ENCODE measurements around the gene WNT9A.

WNT9A gene

GRCh38 chr1:227941509-227942020, 6.2 kb downstream of the WNT9A start:
- no peak for TF ChIP-seq CTCF (IDR thresholded peaks at IDR 0.05; ENCODE audit: low read depth, low read length)
- no peak overlapping the region for H3K4me3 ChIP-seq (replicated peaks in 1 of 2; ENCODE audit: low read depth in 2 of 2, low read length in 2 of 2)
- DNase-seq (ENCODE audit: low read depth in 2 of 2), result no peak

DNA sequence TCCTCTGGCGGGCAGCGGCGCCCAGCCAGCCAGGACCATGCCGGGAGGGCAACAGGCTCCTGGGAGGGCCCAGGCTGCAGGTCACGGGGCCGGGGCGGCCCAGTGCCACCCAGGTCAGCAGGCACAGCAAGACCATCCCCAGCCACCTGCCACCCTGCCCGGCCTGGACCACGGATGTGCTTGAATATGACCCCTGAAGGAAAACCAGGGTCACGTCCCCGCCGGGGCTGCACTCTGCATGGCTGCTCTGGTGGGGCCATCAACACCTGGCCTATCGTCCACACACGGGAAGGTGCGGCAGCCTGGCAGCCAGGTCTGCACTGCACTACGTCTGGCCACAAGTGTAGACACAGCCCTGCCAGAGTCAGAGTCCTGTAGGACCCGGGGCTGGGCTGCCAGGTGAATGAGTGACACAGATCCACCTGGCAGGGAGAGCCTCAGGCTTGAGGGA, 6.9 kb downstream of the WNT9A start:
- no peak overlapping the region for H3K4me3 ChIP-seq (replicated peaks in 1 of 2; ENCODE audit: low read depth in 2 of 2, low read length in 2 of 2)
- DNase-seq (ENCODE audit: low read depth in 2 of 2), result no peak
- TF ChIP-seq CTCF (IDR thresholded peaks at IDR 0.05; ENCODE audit: low read depth, low read length), result no peak

GRCh38 chr1:227939791-227940771, 7.7 kb downstream of the WNT9A start:
- no peak for TF ChIP-seq CTCF (IDR thresholded peaks at IDR 0.05; ENCODE audit: low read depth, low read length)
- no peak for DNase-seq (ENCODE audit: low read depth in 2 of 2)
- H3K4me3 ChIP-seq (replicated peaks in 1 of 2; ENCODE audit: low read depth in 2 of 2, low read length in 2 of 2), result no peak overlapping the region

DNA sequence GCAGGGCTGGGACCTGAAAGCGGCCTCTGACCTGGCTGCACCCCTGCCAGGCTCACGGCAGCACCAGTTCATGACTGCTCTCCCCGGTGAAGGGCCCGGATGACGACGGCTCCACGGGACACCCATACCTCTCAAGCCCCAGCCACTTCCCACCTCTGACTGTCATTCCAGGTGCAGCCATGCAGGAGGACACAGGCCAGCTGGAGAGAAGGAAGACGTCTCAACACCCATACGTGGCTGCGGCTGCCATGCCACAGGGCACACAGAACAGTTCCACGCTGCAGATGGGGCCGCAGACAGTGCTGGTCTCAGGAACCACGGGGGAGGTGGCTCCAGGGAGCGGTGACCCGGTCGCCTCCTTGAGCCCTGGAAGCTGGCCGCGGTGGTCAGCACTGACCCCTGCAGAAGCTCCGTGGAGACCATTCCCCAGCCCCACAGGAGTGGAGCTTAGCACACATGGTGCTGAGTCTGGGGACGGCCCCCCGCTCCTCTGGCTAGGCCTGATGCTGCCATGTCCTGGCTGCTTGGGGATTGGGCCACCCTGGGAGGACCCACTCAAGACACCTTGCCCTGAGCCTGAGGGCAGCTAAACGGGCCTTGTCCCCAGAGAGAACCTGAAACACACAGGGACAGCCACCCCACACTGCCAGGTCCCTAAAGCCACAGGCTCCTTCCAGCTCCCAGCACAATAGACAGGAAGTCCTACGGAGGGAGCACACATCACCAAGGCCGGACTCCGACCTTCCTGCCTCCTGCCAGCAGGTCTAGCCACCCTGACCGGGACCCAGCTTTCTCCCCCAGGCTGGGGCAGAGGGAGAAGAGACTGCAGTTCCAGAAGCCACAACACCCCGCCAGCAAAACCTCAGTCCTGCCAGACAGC, 8.6 kb downstream of the WNT9A start:
- H3K4me3 ChIP-seq (replicated peaks in 1 of 2; ENCODE audit: low read depth in 2 of 2, low read length in 2 of 2), result no peak overlapping the region
- DNase-seq (ENCODE audit: low read depth in 2 of 2), result no peak
- no peak for TF ChIP-seq CTCF (IDR thresholded peaks at IDR 0.05; ENCODE audit: low read depth, low read length)

GRCh38 chr1:227938276-227938675, 9.5 kb downstream of the WNT9A start:
- TF ChIP-seq CTCF (IDR thresholded peaks at IDR 0.05; ENCODE audit: low read depth, low read length), result no peak

GRCh38 chr1:227937838-227938145, 9.9 kb downstream of the WNT9A start:
- H3K4me3 ChIP-seq (replicated peaks in 1 of 2; ENCODE audit: low read depth in 2 of 2, low read length in 2 of 2), result no peak overlapping the region
- DNase-seq (ENCODE audit: low read depth in 2 of 2), result no peak
- no peak for TF ChIP-seq CTCF (IDR thresholded peaks at IDR 0.05; ENCODE audit: low read depth, low read length)

More at GRCh38 chr1:227938276-227938675, 9.5 kb downstream of the WNT9A start:
- no peak for DNase-seq (ENCODE audit: low read depth in 2 of 2)
- H3K4me3 ChIP-seq (replicated peaks in 1 of 2; ENCODE audit: low read depth in 2 of 2, low read length in 2 of 2), result no peak overlapping the region

Data from cardiac fibroblast (primary cell).